ENCODE data around the gene SSUH2. TPM values are rescaled to one million over a fixed set of nuclear protein-coding genes. Genes with fewer than 3 reads are reported as not detected.
"Not testable (repeated sequence)": the region's sequence is repeated elsewhere in the genome, so short reads cannot be mapped to it uniquely, and the experiment has no call there.

The SSUH2 gene
- total RNA-seq, 1 donor from 2014 or later = 3.9 TPM

- DNase-seq (ENCODE audit: low spot score) = no peak
Measured at GRCh38 chr3:8581373-8581772, 63.2 kb downstream of the SSUH2 start.

- DNase-seq (ENCODE audit: low spot score) = not testable (repeated sequence)
Measured at GRCh38 chr3:8580434-8580833, 64.2 kb downstream of the SSUH2 start.

GRCh38 chr3:8579943-8580342 lies 64.7 kb downstream of the SSUH2 start:
- no peak for DNase-seq (ENCODE audit: low spot score)

- no peak for DNase-seq (ENCODE audit: low spot score)
Measured at GRCh38 chr3:8579096-8579495, 65.5 kb downstream of the SSUH2 start.

- DNase-seq (ENCODE audit: low spot score) = no peak
Measured at GRCh38 chr3:8578282-8578681, 66.3 kb downstream of the SSUH2 start.

- no peak for DNase-seq (ENCODE audit: low spot score)
Measured at GRCh38 chr3:8576841-8577571, 67.6 kb downstream of the SSUH2 start.

- DNase-seq (ENCODE audit: low spot score) = no peak
Measured at GRCh38 chr3:8576436-8576835, 68.2 kb downstream of the SSUH2 start.

GRCh38 chr3:8575364-8576104 lies 69.1 kb downstream of the SSUH2 start:
- DNase-seq (ENCODE audit: low spot score) = no peak

GRCh38 chr3:8574670-8575322 lies 69.8 kb downstream of the SSUH2 start:
- DNase-seq (ENCODE audit: low spot score) = no peak

GRCh38 chr3:8574040-8574669 lies 70.4 kb downstream of the SSUH2 start:
- DNase-seq (ENCODE audit: low spot score) = no peak

GRCh38 chr3:8573342-8573926 lies 71.2 kb downstream of the SSUH2 start:
- DNase-seq (ENCODE audit: low spot score) = no peak

GRCh38 chr3:8571256-8571655 lies 73.3 kb downstream of the SSUH2 start:
- DNase-seq (ENCODE audit: low spot score) = no peak

Other genes with a start within 250 kb of the SSUH2 start
- 459 TPM for gene LMCD1, start 143.0 kb downstream of the SSUH2 start, total RNA-seq (ENCODE audit: insufficient read depth, low replicate concordance)
- not detected for gene CAV3, start 89.0 kb upstream of the SSUH2 start, total RNA-seq (ENCODE audit: insufficient read depth, low replicate concordance)
- gene OXTR, start 124.8 kb upstream of the SSUH2 start, total RNA-seq (ENCODE audit: insufficient read depth, low replicate concordance) = 57.5 TPM